GM23338 (cell line): ENCODE data around the gene STX16.

Experiments
- CREB1 ChIP-seq: fragments of 250-450 bp; sonication (Bioruptor Pico); IDR thresholded peaks from 2 replicates; pipeline ENCODE4 v1.5.0; 2020; ENCODE audit warnings: low read depth, mild to moderate bottlenecking, moderate library complexity
- CTCF ChIP-seq, 2 experiments: fragments of 200-600 bp in 1 of 2; sonication (generic) in 1 of 2; conservative IDR thresholded peaks; 2 replicates each; pipeline versions ENCODE4 v1.5.1 to v1.6.1; 2016 to 2017; ENCODE audit warnings: antibody characterized with exemption in 2 of 2, low read depth in 2 of 2, mild to moderate bottlenecking in 2 of 2, moderate library complexity in 1 of 2
- ETS1 ChIP-seq: IDR thresholded peaks from 2 replicates; pipeline ENCODE4 v1.6.1; 2016; ENCODE audit warnings: antibody characterized with exemption
- EZH2 ChIP-seq: fragments of 200-600 bp; sonication (generic); IDR thresholded peaks from one replicate; pipeline ENCODE4 v1.8.0; 2017; ENCODE audit warnings: antibody characterized with exemption, mild to moderate bottlenecking, low read depth; ENCODE audit not compliant: unreplicated experiment
- EZH2phosphoT487 ChIP-seq: fragments of 200-600 bp; sonication (generic); IDR thresholded peaks from one replicate; pipeline ENCODE4 v1.8.1; 2018; ENCODE audit warnings: antibody characterized with exemption; ENCODE audit not compliant: unreplicated experiment
- JUNB ChIP-seq: IDR thresholded peaks from one replicate; pipeline ENCODE4 v1.6.1; 2016; ENCODE audit warnings: antibody characterized with exemption; ENCODE audit not compliant: unreplicated experiment
- POLR2AphosphoS5 ChIP-seq: IDR thresholded peaks from 2 replicates; pipeline ENCODE4 v1.6.1; 2016; ENCODE audit warnings: antibody characterized with exemption, low read depth
- REST ChIP-seq: IDR thresholded peaks from one replicate; pipeline ENCODE4 v1.6.1; 2018; ENCODE audit warnings: antibody characterized with exemption; ENCODE audit not compliant: unreplicated experiment
- STAT1 ChIP-seq: IDR thresholded peaks from one replicate; pipeline ENCODE4 v1.6.1; 2016; ENCODE audit warnings: antibody characterized with exemption; ENCODE audit not compliant: unreplicated experiment
- ZNF331 ChIP-seq: fragments of 250-450 bp; sonication (Bioruptor Pico); IDR thresholded peaks from 2 replicates; pipeline ENCODE4 v1.5.0; 2020; ENCODE audit warnings: low read depth, mild to moderate bottlenecking, moderate library complexity

- TF ChIP-seq CTCF (conservative IDR thresholded peaks at IDR 0.05; ENCODE audit: low read depth in 2 of 2) (no peak), REST (no peak), EZH2 (no peak), EZH2phosphoT487 (no peak), POLR2AphosphoS5 (no peak), ZNF331 (CRISPR knock-in tag) (no peak), JUNB (no peak), CREB1 (CRISPR knock-in tag) (no peak), STAT1 (no peak), ETS1 (no peak)
These were observed 62.0 kb downstream of the STX16 start for GRCh38 chr20:58712806-58713731.
